Loucy (cell line): ENCODE measurements around the gene PTPRB.

Source experiments
- H2AFZ ChIP-seq: fragments of 200-600 bp; sonication (generic); 2 replicates; pipeline ENCODE4 v1.6.0; 2016; ENCODE audit warnings: antibody characterized with exemption, mild to moderate bottlenecking, low read length, moderate library complexity
- H3F3A ChIP-seq: fragments of 200-600 bp; 2 replicates; pipeline ENCODE4 v1.6.0; 2016; ENCODE audit warnings: antibody characterized with exemption, low read depth, mild to moderate bottlenecking
- H3K27me3 ChIP-seq: fragments of 200-600 bp; sonication (generic); 2 replicates; pipeline ENCODE4 v1.6.1; 2014; ENCODE audit warnings: low read length, mild to moderate bottlenecking; ENCODE audit not compliant: insufficient read depth, poor library complexity, severe bottlenecking
- H3K36me3 ChIP-seq: fragments of 200-600 bp; sonication (generic); 2 replicates; pipeline ENCODE4 v1.6.1; 2016; ENCODE audit warnings: low read length; ENCODE audit not compliant: insufficient read depth
- H3K4me1 ChIP-seq: fragments of 200-600 bp; sonication (generic); 2 replicates; pipeline ENCODE4 v1.5.1; 2014; ENCODE audit warnings: low read length, mild to moderate bottlenecking; ENCODE audit not compliant: insufficient read depth, poor library complexity, severe bottlenecking
- H3K4me2 ChIP-seq: fragments of 200-600 bp; sonication (generic); 2 replicates; pipeline ENCODE4 v1.6.0; 2014; ENCODE audit warnings: antibody characterized with exemption, low read length, low read depth, mild to moderate bottlenecking; ENCODE audit not compliant: poor library complexity, severe bottlenecking
- H3K4me3 ChIP-seq: fragments of 200-600 bp; sonication (generic); 2 replicates; pipeline ENCODE4 v1.5.1; 2014; ENCODE audit warnings: low read length, mild to moderate bottlenecking, mixed read lengths; ENCODE audit not compliant: poor library complexity, severe bottlenecking
- H3K79me2 ChIP-seq: fragments of 200-600 bp; sonication (generic); 2 replicates; pipeline ENCODE4 v1.6.1; 2014; ENCODE audit warnings: low read length; ENCODE audit not compliant: insufficient read depth
- H3K9ac ChIP-seq: fragments of 200-600 bp; sonication (generic); 2 replicates; pipeline ENCODE4 v1.6.0; 2014; ENCODE audit warnings: mild to moderate bottlenecking, low read depth, low read length, moderate library complexity; ENCODE audit not compliant: poor library complexity, severe bottlenecking
- H3K9me2 ChIP-seq: fragments of 200-600 bp; sonication (generic); replicated peaks from 2 replicates; pipeline ENCODE4 v1.6.1; 2016; ENCODE audit warnings: low read depth, low read length, mixed read lengths
- H3K9me3 ChIP-seq: fragments of 200-600 bp; sonication (generic); 2 replicates; pipeline ENCODE4 v1.6.1; 2014; ENCODE audit warnings: mild to moderate bottlenecking, antibody characterized with exemption, low read length, low read depth; ENCODE audit not compliant: insufficient read depth
- H4K20me1 ChIP-seq: fragments of 200-600 bp; sonication (generic); 2 replicates; pipeline ENCODE4 v1.6.0; 2014; ENCODE audit warnings: antibody characterized with exemption, low read length, mild to moderate bottlenecking; ENCODE audit not compliant: insufficient read depth, poor library complexity, severe bottlenecking
- EZH2phosphoT487 ChIP-seq: fragments of 200-600 bp; IDR thresholded peaks from 2 replicates; pipeline ENCODE4 v1.6.1; 2018; ENCODE audit warnings: antibody characterized with exemption, mild to moderate bottlenecking, moderate library complexity, borderline replicate concordance
- TF ChIP-seq, protein P1 (sequence below): fragments of 200-600 bp; sonication (generic); conservative IDR thresholded peaks from 2 replicates; pipeline ENCODE4 v1.5.1; 2014; ENCODE audit warnings: mild to moderate bottlenecking, antibody characterized with exemption, low read length

The PTPRB gene

DNA sequence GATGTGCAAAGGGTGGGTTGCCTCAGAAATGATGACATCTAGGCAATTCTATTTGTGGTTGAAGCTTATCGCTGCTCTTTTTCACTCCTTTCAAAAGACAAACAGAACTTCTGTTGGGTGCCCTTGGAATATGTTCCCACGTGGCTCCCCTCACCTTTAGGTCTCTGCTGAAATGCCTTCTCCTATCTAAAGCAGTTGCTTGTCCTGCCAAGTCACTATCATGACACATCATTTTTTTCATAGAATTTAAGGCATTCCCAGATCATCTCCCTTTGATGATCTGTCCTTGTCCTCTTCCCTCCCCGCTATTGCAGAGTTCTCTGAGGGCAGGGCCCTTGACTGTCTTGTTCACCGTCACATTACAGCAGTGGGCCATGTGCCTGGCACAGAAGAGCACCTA, 75.7 kb downstream of the PTPRB start:
- Histone ChIP-seq H2AFZ (no peak overlapping the region), H3K36me3 (no peaks in the 10 kb centered on the region), H3K79me2 (no peaks in the 10 kb centered on the region), H3K9me2 (no peaks in the 10 kb centered on the region), H3K4me1 (no peaks in the 10 kb centered on the region), H3F3A (no peaks in the 10 kb centered on the region), H3K27me3 (no peaks in the 10 kb centered on the region), H4K20me1 (no peaks in the 10 kb centered on the region), H3K9me3 (no peaks in the 10 kb centered on the region), H3K9ac (no peak overlapping the region), H3K4me2 (no peak overlapping the region), H3K4me3 (no peak overlapping the region)
- no peak for TF ChIP-seq EZH2phosphoT487
- TF ChIP-seq, protein P1, sequence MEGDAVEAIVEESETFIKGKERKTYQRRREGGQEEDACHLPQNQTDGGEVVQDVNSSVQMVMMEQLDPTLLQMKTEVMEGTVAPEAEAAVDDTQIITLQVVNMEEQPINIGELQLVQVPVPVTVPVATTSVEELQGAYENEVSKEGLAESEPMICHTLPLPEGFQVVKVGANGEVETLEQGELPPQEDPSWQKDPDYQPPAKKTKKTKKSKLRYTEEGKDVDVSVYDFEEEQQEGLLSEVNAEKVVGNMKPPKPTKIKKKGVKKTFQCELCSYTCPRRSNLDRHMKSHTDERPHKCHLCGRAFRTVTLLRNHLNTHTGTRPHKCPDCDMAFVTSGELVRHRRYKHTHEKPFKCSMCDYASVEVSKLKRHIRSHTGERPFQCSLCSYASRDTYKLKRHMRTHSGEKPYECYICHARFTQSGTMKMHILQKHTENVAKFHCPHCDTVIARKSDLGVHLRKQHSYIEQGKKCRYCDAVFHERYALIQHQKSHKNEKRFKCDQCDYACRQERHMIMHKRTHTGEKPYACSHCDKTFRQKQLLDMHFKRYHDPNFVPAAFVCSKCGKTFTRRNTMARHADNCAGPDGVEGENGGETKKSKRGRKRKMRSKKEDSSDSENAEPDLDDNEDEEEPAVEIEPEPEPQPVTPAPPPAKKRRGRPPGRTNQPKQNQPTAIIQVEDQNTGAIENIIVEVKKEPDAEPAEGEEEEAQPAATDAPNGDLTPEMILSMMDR, result no peak

DNA sequence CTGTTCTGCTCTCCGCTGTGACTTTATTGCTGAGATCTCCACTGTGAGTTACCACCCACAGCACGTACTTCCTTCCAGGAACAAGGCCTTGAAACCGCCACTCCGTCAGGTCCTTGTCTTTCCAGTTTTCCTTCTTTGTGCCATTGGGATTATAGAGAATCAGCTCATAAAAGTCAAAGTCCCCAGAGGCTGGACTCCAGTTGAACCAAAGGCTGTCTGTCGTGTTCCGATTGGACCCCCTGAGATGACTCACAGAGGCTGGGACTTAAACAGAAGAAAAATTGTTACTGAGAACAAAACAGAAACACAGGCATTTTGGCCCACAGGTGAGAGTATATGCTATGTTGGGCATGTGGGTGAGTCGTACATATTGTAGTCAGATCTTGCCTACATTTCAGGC, 76.6 kb downstream of the PTPRB start:
- no peaks in the 10 kb centered on the region for H3K79me2 ChIP-seq
- no peak overlapping the region for H2AFZ ChIP-seq
- no peak for TF ChIP-seq EZH2phosphoT487
- TF ChIP-seq, protein P1, result no peak
- H3K4me2 ChIP-seq, result no peak overlapping the region
- no peaks in the 10 kb centered on the region for H3K9me3 ChIP-seq
- H3F3A ChIP-seq, result no peaks in the 10 kb centered on the region
- H3K9ac ChIP-seq, result no peak overlapping the region
- H3K27me3 ChIP-seq, result no peaks in the 10 kb centered on the region
- H3K4me3 ChIP-seq, result no peak overlapping the region
- no peaks in the 10 kb centered on the region for H3K36me3 ChIP-seq
- no peaks in the 10 kb centered on the region for H3K4me1 ChIP-seq
- H4K20me1 ChIP-seq, result no peaks in the 10 kb centered on the region
- H3K9me2 ChIP-seq, result no peaks in the 10 kb centered on the region

DNA sequence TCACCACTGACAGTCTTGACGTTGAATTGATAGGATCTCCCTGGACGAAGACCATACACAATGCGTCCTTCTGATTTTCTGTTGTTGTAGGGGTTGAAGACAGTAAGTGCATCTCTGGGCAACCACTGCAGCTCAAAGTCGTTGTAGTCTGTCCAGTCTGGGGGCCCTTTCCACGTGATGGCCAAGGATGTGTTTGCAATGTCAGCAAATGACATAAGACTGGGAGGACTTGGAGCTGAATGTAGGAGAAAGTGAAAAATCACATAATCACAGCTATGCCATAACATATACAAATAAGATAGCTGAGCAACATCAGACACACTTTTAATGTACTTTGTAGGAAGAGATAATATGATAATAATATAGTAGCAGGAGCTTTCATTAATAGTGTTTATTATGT, 77.8 kb downstream of the PTPRB start:
- no peaks in the 10 kb centered on the region for H3K4me1 ChIP-seq
- TF ChIP-seq, protein P1, result no peak
- TF ChIP-seq EZH2phosphoT487, result no peak
- H3K36me3 ChIP-seq, result no peaks in the 10 kb centered on the region

More for the DNA sequence above, 77.8 kb downstream of the PTPRB start:
- Histone ChIP-seq H3K4me3 (no peak overlapping the region), H3K27me3 (no peaks in the 10 kb centered on the region), H3K4me2 (no peak overlapping the region), H4K20me1 (no peaks in the 10 kb centered on the region), H3K79me2 (no peaks in the 10 kb centered on the region), H3K9ac (no peak overlapping the region), H3F3A (no peaks in the 10 kb centered on the region), H2AFZ (no peak overlapping the region), H3K9me2 (no peaks in the 10 kb centered on the region), H3K9me3 (no peaks in the 10 kb centered on the region)
